NCI-H2029 (cell line): ENCODE results near the gene ARHGAP21.
"Not testable (repeated sequence)": the region's sequence is repeated elsewhere in the genome, so short reads cannot be mapped to it uniquely, and the experiment has no call there.

ENCODE experiments used
- DNase-seq: peaks from one replicate; lab custom pipeline; 2025; lab: John Stamatoyannopoulos, UW

The ARHGAP21 gene

GRCh38 chr10:24683554-24683953 is 40.1 kb downstream of the ARHGAP21 start:
- DNase-seq = no peak

DNA sequence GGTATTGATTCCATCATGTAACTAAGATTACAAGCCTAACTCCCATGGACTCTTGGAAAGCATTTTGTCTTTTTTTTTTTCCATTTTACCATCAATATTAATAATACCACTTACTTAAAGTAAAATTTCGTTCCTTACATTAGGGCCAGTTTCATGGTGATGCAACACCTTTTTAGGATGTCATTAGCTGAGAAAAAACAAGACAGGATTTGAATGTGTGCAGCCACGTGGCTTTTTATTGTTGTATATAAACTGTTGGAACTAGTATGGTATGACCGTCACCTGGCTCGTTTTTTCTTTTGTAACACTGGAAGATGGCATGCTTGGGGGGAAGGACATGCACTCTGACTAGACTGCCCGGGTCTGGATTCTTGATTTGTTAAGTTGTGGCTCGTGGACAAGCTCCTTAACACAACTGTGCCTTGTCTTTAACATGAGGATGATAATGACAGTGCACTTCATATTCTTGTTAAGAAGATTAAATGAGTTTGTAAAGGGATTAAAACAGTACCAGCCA is 42.1 kb downstream of the ARHGAP21 start:
- DNase-seq = no peak

DNA sequence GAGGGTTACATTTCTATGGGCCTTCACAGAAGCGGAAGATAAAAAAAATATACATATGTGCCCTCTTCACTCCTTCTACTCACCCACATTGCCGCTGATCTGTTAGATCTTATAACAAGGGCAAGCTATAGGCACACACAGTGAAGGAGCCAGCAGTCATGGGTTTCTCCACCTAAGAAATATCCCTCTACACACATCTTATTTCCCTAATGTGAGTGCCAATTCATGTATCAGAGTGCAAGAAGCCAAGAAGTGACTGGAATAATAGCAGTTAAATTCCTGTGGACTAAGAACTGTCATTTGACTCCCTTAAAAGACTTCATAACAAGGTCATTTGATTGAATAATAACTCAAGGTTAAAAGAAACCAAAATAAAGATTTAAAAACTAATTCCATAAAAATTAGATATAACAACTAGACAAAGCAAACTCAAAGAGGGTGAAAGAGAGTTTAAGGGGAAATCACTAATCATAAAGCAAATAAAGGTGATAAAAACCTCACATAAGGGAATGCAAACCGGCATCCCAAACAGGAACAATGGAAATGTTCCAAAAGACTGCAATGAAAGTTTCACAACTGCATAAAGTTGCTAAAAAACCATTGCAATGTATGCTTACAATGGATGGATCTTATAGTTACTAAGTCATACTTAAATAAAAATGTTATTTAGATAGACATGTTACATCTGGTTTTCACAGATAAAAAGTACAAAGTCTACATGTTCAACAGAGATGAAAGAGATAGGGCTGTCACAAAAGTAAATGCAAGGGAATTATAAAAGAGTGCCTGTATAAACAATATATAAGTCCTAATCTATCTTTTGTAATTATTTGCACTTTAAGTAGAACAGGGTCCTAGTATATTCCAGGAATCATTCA is 42.8 kb downstream of the ARHGAP21 start:
- DNase-seq = no peak

- no peak for DNase-seq
Observed at GRCh38 chr10:24678757-24679156, 44.9 kb downstream of the ARHGAP21 start.

- no peak for DNase-seq
Observed at GRCh38 chr10:24674892-24675632, 48.6 kb downstream of the ARHGAP21 start.

GRCh38 chr10:24670964-24671670 is 52.6 kb downstream of the ARHGAP21 start:
- DNase-seq = no peak

GRCh38 chr10:24669285-24669852 is 54.3 kb downstream of the ARHGAP21 start:
- no peak for DNase-seq

DNA sequence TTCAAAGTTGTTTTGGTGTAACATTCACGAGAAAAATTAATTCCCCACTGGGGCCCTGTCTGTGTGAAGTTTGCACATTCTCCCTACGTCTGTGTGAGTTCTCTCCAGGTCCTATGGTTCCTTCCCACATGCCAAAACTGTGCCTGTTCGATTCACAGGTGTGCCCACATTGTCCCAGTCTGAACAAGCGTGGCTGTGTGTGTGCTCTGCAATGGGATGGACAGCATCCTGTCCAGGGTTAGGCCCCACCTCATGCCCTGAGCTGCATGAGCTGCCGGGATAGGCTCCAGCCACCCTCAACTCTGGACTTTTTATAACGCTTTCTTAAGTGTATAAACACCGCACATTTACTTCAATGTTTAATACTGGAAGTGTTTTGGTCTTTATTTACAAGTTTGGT is 55.4 kb downstream of the ARHGAP21 start:
- DNase-seq = no peak

DNA sequence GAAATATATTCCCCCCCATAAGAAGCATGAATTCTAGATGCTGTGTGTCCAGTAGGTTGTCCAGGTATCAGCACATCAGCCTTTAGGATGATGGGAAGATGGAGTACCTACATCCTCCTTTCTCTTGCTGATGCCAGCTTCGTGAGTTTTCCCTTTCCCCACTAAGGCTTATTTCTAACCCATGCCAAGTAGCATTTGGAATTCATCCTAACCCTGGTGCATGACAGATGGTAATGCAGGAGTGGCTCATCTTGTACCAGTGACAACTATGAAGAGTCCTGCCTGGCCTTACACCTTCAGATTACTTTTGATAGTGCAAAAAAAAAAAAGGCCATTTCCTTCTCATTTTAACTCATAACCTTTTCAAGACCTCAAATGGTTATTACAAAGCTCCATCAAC is 58.7 kb downstream of the ARHGAP21 start:
- DNase-seq = no peak

- DNase-seq = no peak
Observed at GRCh38 chr10:24661376-24661775, 62.3 kb downstream of the ARHGAP21 start.

DNA sequence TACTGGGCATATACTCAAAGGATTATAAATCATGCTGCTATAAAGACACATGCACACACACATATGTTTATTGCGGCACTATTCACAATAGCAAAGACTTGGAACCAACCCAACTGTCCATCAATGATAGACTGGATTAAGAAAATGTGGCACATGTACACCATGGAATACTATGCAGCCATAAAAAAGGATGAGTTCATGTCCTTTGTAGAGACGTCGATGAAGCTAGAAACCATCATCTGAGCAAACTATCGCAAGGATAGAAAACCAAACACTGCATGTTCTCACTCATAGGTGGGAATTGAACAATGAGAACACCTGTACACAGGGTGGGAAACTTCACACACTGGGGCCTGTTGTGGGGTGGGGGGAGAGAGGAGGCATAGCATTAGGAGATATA is 65.4 kb downstream of the ARHGAP21 start:
- DNase-seq = not testable (repeated sequence)

- DNase-seq = not testable (repeated sequence)
Observed at GRCh38 chr10:24656326-24656725, 67.4 kb downstream of the ARHGAP21 start.

GRCh38 chr10:24652381-24652957 is 71.2 kb downstream of the ARHGAP21 start:
- no peak for DNase-seq

GRCh38 chr10:24651923-24652322 is 71.8 kb downstream of the ARHGAP21 start:
- DNase-seq = no peak

DNA sequence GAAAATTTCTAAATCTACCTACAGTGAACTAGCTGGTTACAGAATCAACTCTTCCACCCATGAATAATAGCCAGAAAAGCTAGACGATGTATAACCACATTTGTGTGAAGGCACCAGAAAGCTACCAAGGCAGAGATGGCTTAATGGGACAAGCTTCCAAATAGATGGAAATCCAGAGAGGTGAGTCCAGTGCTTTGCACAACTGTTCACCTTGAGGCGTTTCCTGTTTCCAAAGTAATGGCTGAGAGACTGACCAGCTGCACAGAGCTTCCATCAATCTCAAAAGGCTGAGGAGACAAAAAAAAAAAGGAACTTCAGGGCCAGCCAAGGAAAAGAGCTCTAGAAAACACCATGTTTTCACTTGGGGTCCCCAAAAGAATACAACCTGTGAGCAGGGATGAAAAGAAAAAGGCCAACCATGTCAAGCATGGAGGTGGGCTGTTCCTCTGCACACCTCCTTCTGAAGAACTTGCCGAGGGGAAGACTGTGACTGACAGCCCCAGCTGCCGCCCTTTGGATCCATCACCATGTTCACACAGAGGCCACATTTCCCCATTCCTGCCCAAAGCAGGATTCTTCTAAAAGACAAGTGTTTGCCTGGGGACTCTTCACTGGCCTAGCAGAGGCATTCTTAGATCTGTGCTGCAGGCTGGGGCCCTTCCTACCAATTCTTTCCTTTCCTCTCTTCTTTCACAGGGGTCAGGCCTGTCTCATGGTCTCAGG is 72.9 kb downstream of the ARHGAP21 start:
- DNase-seq = no peak

DNA sequence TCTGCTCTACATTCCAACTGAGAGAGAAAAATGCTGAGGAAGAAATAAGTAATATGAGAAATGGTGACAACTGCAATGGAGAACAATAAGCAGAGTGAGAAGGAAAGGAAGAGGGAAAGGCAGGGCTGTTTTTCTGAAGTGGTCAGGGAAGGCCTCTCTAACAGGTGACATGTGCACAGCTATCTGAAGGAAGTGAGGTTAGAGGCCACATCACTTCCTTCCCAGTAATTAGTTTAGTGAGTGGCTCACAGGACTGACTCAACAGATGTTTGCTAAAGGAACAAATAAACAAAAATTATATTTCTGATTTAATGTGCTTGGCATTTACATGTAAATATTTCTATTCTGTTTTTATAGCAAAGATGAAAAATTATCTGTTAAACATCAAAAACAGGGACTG is 77.9 kb downstream of the ARHGAP21 start:
- DNase-seq = peak; percentile 3

DNA sequence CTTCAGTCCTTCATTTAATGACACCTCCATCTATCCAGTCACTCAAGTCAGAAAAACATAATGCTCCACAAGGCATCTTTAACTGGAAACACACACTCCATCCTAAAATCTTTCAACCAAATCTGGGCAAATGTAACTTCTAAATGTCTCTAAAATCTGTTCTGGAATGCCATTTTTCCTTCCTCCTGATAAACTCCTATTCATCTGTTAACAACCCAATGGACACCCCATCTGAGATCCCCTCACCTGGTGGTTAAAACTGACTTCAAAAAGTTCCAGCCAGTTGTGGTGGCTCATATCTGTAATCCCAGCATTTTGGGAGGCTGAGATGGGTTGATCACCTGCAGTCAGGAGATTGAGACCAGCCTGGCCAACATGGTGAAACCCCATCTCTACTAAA is 78.7 kb downstream of the ARHGAP21 start:
- no peak for DNase-seq

- no peak for DNase-seq
Observed at GRCh38 chr10:24643679-24644209, 79.9 kb downstream of the ARHGAP21 start.

- peak; percentile 49 for DNase-seq
Observed at GRCh38 chr10:24642921-24643678, 80.6 kb downstream of the ARHGAP21 start.

DNA sequence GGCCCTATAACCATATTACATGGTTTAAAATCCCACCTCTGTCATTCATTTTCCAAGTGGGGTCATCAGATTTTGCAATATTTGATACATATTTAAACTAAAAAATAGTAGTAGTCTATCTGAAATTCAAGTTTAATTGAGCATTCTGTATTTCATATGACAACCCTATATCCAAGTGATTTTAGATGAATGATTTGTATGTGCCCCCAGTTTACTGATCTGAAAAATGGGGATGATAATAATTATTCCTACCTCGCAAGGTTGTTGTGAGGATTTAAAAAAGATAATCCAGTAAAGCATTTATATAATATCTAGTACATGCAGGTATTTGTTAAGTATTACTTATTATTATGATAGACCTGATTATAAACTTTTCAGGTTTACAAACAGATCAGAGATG is 84.6 kb downstream of the ARHGAP21 start:
- no peak for DNase-seq
